Activated T-helper 1 cell treated with anti-CD3 and anti-CD28 coated beads, Interleukin-2, amount 50 U/mL, for 16 hours (primary cell): ENCODE results near the gene IL17B.
"Not testable (repeated sequence)": the region's sequence is repeated elsewhere in the genome, so short reads cannot be mapped to it uniquely, and the experiment has no call there.

ENCODE experiments used
- DNase-seq, 2 donors: peaks; one replicate each; pipeline ENCODE4 v3.0.0-alpha.2; 2020; ENCODE audit warnings: low read depth in 1 of 2, low spot score in 1 of 2

The IL17B gene

DNA sequence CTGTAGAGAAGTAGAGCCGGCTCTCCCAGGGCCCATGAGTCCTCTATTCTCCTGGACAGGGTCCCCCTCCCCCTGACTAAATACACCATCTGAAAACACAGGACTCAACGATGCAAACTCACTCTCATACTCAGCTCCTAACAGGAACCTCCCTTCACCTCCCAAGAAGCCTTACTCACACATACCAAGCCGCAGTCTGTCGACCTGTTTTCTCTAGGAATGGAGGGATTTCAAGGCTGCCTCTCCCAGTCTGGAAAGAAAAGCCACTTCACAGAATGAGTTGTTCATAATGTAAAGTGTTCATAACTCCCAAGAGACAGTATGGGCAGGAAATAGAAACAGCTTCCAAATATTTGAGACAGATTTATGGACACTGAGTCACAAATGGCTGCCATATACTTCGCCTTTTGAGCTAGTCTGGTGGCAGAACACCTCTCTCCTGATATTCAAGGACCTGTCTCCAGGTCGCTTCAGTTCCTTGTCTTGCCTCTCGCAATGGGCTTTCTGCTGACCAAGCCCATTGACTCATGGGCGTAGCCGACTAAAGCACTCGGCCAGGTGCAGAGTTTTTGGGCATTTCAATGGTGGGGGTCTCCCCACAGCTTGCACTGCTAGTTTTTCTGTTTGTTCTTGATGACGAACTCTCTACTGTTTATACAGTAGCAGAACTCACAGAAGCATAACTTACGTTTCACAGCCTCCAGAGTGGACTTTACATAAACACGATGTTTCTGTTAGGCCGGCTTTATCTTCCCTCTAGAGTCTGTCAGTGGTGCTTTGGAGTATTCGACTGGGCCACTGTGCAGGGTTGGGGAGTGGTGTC, 25.0 kb upstream of the IL17B start:
- DNase-seq, result no peak

DNA sequence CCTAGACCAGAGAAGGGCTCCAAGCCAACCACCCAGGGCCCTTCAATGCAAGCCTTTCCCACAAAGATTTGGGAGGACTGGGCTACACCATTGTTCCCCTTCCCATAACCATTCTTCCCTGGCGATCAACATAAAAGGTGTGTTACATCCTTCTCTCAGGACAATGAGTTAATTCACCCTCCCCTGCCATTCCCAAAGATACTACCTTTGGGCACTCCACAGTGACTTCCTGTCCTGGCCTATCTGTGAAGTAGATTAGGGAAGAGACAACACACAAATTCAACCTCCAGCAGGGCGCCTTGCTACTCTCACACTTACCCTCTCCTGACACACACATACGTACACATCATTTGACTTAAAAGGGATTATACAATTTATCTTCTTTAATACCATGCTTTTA, 23.2 kb upstream of the IL17B start:
- no peak for DNase-seq

DNA sequence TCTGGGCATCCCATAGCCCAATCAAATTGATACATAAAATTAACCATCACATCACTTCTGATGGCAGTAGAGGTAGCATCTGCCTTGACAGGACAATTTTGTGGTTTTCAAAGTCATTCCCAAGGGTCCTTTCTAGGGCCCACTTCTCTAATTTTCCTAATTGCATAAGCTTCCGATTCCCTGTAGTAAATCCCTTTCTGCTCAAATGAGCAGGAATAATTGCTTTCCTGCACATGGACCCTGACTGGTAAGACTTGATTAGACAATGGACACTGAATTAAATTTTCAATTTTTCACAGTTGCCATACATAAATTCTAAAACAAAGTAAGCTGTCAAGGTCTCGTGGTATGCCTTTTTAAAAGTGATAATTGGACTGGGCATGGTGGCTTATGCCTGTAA, 22.0 kb upstream of the IL17B start:
- no peak for DNase-seq

- DNase-seq, result no peak
Measured at GRCh38 chr5:149400304-149400703, 21.2 kb upstream of the IL17B start.

DNA sequence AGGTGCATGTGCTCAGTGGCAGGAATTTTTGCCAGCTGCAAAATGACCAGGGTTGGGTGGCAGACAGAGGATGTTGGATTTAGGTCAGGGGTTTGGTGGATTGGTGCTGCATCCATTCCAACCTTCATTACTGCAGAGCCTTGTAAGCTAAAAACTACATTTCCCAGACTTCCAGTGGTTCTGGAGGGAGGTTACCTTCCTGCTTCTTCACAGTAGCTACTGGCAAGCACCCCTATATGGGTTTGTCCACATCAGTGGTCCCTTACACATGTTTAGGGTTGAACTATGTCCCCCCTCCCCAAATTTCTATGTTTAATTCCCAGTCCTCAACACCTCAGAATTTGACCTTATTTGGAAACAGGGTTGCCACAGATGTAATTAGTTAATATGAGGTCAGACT, 20.7 kb upstream of the IL17B start:
- no peak for DNase-seq

DNA sequence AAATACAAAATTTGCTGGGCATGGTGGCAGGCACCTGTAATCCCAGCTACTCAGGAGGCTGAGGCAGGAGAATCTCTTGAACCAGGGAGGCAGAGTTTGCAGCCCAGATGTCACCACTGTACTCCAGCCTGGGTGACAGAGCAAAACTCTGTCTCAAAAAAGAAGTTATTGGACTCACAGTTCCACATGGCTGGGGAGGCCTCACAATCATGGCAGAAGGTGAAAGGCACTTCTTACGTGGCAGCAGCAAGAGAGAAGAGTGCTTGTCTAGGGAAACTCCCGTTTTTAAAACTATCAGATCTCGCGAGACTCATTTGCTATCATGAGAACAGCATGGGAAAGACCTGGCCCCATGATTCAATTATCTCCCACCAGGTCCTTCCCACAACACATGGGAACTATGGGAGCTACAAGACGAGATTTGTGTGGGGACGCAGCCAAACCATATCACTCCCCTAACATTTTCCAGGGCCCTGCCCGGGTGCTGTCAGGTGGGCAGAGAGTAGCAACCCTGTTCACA, 19.7 kb upstream of the IL17B start:
- DNase-seq, result not testable (repeated sequence)

DNA sequence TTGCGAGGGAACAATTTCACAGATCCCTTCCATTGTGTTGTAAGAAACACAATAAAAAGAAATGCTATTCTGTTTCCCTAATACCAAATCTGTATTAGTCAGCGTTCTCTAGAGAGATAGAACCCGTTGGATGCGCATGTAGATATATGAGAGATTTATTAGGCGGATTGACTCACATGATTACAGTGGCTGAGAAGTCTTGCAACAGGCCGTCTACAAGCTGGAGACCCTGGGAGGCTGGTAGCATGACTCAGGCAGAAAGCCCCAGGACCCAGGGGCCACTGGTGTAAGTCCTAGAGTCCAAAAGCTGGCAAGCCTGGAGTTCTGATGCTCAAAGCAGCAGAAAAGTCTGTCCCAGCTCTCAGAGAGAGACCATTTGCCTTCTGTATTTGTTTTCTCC, 18.4 kb upstream of the IL17B start:
- no peak for DNase-seq

- not testable (repeated sequence) for DNase-seq
Measured at GRCh38 chr5:149394996-149395395, 15.9 kb upstream of the IL17B start.

DNA sequence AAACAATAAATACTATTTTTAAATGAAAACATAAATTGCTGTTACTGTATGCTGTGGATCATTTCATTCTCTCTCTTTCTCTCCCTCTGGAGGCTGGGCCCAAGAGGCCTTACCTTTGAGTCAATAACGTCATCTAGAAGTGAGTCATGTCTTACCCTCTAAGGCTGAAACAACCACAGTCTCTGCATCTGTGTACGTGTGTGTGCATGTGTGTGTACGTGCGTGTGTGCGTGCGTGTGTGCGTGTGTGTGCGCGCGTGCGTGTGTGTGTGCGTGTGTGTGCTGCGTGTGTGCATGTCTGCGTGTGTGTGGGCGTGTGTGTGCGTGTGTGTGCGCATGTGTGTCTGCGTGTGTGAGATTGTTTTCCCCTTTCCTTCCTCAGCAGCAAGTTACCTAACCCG, 13.6 kb upstream of the IL17B start:
- DNase-seq, result no peak

- DNase-seq, result no peak
Measured at GRCh38 chr5:149391524-149391923, 12.4 kb upstream of the IL17B start.

DNA sequence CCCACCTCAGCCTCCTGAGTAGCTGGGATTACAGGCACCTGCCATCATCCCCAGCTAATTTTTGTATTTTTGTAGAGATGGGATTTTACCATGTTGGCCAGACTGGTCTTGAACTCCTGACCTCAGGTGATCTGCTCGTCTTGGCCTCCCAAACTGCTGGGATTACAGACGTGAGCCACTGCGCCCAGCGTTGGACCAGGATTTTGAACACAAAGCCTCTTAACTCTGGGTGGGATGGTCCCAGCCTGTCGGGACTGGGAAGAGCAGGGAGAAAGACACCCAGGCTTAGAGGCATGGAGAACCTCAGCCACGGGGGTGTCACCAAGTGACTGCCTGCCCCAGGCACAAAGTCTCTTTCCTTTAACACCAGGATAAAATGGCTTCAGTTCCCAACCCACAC, 12.0 kb upstream of the IL17B start:
- DNase-seq, result not testable (repeated sequence)

- no peak for DNase-seq
Measured at GRCh38 chr5:149389552-149390495, 10.7 kb upstream of the IL17B start.

GRCh38 chr5:149388498-149389190, 9.6 kb upstream of the IL17B start:
- no peak for DNase-seq

DNA sequence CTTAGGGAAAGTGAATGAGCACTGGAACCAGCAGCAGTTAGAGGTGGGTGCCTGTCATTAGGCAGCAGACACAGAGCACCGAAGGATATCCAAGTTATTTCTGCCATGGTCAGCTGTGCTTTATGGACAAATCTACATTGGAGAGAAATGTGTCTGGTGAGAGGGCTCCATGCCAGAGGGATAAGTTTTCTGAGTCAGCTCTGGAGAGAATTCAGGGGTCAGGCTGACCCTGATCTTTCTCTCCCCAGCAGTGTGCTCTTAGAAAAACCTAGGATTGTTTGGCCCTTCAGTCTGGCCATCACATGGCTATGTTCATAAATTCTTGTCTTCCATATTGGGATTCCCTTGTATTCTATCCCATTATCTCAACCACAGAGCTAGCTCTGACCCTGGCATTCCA, 8.9 kb upstream of the IL17B start:
- DNase-seq, result no peak

- no peak for DNase-seq
Measured at GRCh38 chr5:149387081-149387631, 8.1 kb upstream of the IL17B start.

- DNase-seq, result no peak
Measured at GRCh38 chr5:149386166-149386565, 7.1 kb upstream of the IL17B start.

GRCh38 chr5:149383399-149383798, 4.3 kb upstream of the IL17B start:
- no peak for DNase-seq

- no peak for DNase-seq
Measured at GRCh38 chr5:149382517-149383220, 3.6 kb upstream of the IL17B start.

- peak; percentile 58 to 59 for DNase-seq
Measured at GRCh38 chr5:149381986-149382338, 2.9 kb upstream of the IL17B start.

GRCh38 chr5:149381261-149381985, 2.3 kb upstream of the IL17B start:
- no peak for DNase-seq
